Measurements from ENCODE around the gene NUP205.

DNA sequence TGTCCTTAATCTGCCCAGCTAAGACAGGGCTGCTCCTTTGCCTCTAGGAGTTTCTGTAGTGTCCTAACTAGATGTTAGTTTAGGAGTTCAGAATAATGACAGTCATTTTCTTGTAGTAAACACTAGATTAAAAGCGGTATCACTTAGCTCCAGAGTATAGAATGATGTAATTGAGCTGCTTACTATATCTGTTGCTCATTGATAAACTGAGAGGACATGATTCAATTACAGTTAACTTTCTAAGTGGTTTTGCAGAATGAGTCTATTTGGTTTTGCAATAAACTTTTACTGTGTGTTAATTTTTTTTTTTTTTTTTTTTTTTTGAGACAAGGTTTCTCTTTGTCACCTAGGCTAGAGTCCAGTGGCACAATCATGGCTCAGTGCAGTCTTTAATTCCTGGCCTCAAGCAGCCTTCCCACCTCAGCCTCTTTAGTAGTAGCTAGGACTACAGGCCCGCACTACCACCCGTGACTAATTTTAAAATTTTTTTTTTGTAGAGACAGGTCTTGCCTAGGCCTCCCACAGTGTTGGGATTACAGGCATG lies 106.4 kb downstream of the NUP205 start:
- TF ChIP-seq POLR2AphosphoS5 (IDR thresholded peaks at IDR 0.05) (no peak), POLR2A (IDR thresholded peaks at IDR 0.05) (no peak)
